DND-41 (cell line): ENCODE results near the gene DDIT3.

ENCODE experiments used
- ATAC-seq: fragments of 200-7000 bp; cut with Tn5 transposase; 3 replicates; pipeline ENCODE4 v1.9.1; 2021; ENCODE audit warnings: low read depth; ENCODE audit not compliant: insufficient read depth
- DNase-seq: peaks from one replicate; pipeline ENCODE4 v3.0.0-alpha.2; 2020
- H2AFZ ChIP-seq: 2 replicates; pipeline ENCODE4 v1.6.0; 2012; ENCODE audit warnings: low read depth, low read length
- H3K27ac ChIP-seq: 2 replicates; pipeline ENCODE4 v1.5.1; 2012; ENCODE audit warnings: low read length, inconsistent platforms
- H3K27me3 ChIP-seq: fragments of 200-600 bp; sonication (generic); 2 replicates; pipeline ENCODE4 v1.6.0; 2012; ENCODE audit warnings: low read length, mild to moderate bottlenecking, inconsistent platforms; ENCODE audit not compliant: insufficient read depth, poor library complexity
- H3K36me3 ChIP-seq: 2 replicates; pipeline ENCODE4 v1.5.1; 2012; ENCODE audit warnings: low read length, inconsistent platforms; ENCODE audit not compliant: insufficient read depth
- H3K4me1 ChIP-seq: 2 replicates; pipeline ENCODE4 v1.5.1; 2012; ENCODE audit warnings: mild to moderate bottlenecking, low read length; ENCODE audit not compliant: insufficient read depth
- H3K4me2 ChIP-seq: 2 replicates; pipeline ENCODE4 v1.6.0; 2012; ENCODE audit warnings: mild to moderate bottlenecking, moderate library complexity, low read length, inconsistent platforms; ENCODE audit not compliant: insufficient read depth
- H3K4me3 ChIP-seq, 2 experiments: fragments of 200-600 bp in 1 of 2; shearing (Covaris generic) in 1 of 2; 2 replicates each; pipeline ENCODE4 v1.5.1; 2012 to 2016; ENCODE audit warnings: inconsistent platforms in 2 of 2, low read length in 2 of 2, mild to moderate bottlenecking in 2 of 2, low read depth in 1 of 2, moderate library complexity in 1 of 2
- H3K79me2 ChIP-seq: 2 replicates; pipeline ENCODE4 v1.6.0; 2012; ENCODE audit warnings: low read length, inconsistent platforms; ENCODE audit not compliant: insufficient read depth
- H3K9ac ChIP-seq: 2 replicates; pipeline ENCODE4 v1.6.0; 2012; ENCODE audit warnings: low read depth, mild to moderate bottlenecking, inconsistent platforms, low read length, moderate library complexity
- H3K9me3 ChIP-seq: 2 replicates; pipeline ENCODE4 v1.5.1; 2012; ENCODE audit warnings: low read length, moderate library complexity, mild to moderate bottlenecking, inconsistent platforms; ENCODE audit not compliant: insufficient read depth, severe bottlenecking
- H4K20me1 ChIP-seq: 2 replicates; pipeline ENCODE4 v1.6.0; 2012; ENCODE audit warnings: low read length; ENCODE audit not compliant: insufficient read depth
- EZH2 ChIP-seq: IDR thresholded peaks from 3 replicates; pipeline ENCODE4 v1.6.1; 2012; ENCODE audit warnings: borderline replicate concordance, low read depth, mild to moderate bottlenecking, moderate library complexity, low read length, inconsistent platforms; ENCODE audit not compliant: severe bottlenecking
- TF ChIP-seq, protein P1 (sequence below): IDR thresholded peaks from 2 replicates; pipeline ENCODE4 v1.5.1; 2012; ENCODE audit warnings: borderline replicate concordance, low read length, moderate library complexity, mild to moderate bottlenecking; ENCODE audit not compliant: poor library complexity, severe bottlenecking; ENCODE audit errors: extremely low read depth

DDIT3 gene

DNA sequence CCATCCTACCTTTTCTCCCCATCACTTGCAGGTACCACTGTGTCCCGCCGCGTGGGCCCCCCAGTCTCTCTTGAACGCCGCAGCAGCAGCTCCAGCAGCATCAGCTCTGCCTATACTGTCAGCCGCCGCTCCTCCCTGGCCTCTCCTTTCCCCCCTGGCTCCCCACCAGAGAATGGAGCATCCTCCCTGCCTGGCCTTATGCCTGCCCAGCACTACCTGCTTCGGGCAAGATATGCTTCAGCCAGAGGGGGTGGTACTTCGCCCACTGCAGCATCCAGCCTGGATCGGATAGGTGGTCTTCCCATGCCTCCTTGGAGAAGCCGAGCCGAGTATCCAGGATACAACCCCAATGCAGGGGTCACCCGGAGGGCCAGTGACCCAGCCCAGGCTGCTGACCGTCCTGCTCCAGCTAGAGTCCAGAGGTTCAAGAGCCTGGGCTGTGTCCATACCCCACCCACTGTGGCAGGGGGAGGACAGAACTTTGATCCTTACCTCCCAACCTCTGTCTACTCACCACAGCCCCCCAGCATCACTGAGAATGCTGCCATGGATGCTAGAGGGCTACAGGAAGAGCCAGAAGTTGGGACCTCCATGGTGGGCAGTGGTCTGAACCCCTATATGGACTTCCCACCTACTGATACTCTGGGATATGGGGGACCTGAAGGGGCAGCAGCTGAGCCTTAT, 49.9 kb downstream of the DDIT3 start:
- no peak for ATAC-seq
- Histone ChIP-seq H4K20me1 (no peaks in the 10 kb centered on the region), H3K4me2 (no peak overlapping the region), H3K27me3 (no peaks in the 10 kb centered on the region), H2AFZ (no peak overlapping the region), H3K4me3 (no peak overlapping the region), H3K4me1 (no peaks in the 10 kb centered on the region), H3K9ac (no peak overlapping the region), H3K9me3 (no peaks in the 10 kb centered on the region), H3K79me2 (no peaks in the 10 kb centered on the region), H3K36me3 (peaks cover 20% of the 10 kb centered on the region), H3K27ac (no peak overlapping the region)
- DNase-seq = no peak
- TF ChIP-seq EZH2 = no peak
- TF ChIP-seq, protein P1, sequence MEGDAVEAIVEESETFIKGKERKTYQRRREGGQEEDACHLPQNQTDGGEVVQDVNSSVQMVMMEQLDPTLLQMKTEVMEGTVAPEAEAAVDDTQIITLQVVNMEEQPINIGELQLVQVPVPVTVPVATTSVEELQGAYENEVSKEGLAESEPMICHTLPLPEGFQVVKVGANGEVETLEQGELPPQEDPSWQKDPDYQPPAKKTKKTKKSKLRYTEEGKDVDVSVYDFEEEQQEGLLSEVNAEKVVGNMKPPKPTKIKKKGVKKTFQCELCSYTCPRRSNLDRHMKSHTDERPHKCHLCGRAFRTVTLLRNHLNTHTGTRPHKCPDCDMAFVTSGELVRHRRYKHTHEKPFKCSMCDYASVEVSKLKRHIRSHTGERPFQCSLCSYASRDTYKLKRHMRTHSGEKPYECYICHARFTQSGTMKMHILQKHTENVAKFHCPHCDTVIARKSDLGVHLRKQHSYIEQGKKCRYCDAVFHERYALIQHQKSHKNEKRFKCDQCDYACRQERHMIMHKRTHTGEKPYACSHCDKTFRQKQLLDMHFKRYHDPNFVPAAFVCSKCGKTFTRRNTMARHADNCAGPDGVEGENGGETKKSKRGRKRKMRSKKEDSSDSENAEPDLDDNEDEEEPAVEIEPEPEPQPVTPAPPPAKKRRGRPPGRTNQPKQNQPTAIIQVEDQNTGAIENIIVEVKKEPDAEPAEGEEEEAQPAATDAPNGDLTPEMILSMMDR = no peak

DNA sequence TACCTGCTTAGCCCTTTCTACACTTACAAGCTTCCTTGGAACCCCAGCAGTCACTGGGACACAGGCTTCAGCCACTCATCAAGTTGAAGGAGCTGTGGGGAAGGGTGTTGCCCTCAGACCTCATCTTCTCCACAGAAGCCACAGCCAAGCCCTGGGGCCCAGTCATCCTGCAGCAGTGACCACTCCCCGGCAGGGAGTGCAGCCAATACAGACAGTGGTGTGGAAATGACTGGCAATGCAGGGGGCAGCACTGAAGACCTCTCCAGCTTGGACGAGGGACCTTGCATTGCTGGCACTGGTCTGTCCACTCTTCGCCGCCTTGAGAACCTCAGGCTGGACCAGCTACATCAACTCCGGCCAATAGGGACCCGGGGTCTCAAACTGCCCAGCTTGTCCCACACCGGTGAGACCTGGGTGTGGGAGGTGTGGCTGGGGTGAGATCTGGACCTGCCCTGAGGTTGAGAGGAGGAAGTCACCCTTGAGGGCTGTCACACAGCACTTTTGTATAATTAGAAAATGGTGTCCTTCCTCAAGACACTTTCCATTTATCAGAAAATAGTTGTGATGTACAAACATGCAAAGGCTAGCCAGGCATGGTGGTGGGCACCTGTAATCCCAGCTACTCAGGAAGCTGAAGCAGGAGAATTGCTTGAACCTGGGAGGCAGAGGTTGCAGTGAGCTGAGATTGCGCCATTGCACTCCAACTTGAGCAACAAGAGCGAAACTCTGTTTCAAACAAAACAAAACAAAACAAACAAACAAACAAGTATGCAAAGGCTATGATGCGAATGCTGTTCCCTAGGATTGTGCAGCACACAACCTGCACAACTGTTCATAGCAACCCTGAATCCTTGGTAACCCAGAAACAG, 50.8 kb downstream of the DDIT3 start:
- no peak overlapping the region for H3K4me2 ChIP-seq
- TF ChIP-seq, protein P1 = no peak
- no peak for TF ChIP-seq EZH2
- no peak overlapping the region for H3K9ac ChIP-seq
- H3K27ac ChIP-seq = no peak overlapping the region
- H2AFZ ChIP-seq = no peak overlapping the region
- H4K20me1 ChIP-seq = no peaks in the 10 kb centered on the region
- ATAC-seq (no peak), DNase-seq (no peak)
- no peaks in the 10 kb centered on the region for H3K79me2 ChIP-seq
- H3K27me3 ChIP-seq = no peaks in the 10 kb centered on the region
- H3K36me3 ChIP-seq = peaks cover 13% of the 10 kb centered on the region
- H3K4me3 ChIP-seq = no peak overlapping the region
- no peaks in the 10 kb centered on the region for H3K9me3 ChIP-seq
- H3K4me1 ChIP-seq = no peaks in the 10 kb centered on the region

DNA sequence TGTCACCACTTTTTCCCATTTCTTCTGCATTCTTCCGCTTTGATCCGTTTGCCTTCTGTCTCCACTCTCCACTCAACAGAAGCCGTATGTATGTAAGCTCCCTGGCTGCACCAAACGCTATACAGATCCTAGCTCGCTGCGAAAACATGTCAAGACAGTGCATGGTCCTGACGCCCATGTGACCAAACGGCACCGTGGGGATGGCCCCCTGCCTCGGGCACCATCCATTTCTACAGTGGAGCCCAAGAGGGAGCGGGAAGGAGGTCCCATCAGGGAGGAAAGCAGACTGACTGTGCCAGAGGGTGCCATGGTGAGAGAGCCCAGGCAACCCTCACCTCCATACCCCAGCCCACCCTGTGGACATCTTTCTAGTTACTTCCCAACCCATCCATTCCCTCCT, 52.4 kb downstream of the DDIT3 start:
- Histone ChIP-seq H2AFZ (no peak overlapping the region), H4K20me1 (no peaks in the 10 kb centered on the region), H3K9me3 (no peaks in the 10 kb centered on the region), H3K36me3 (peaks cover 5% of the 10 kb centered on the region), H3K27me3 (no peaks in the 10 kb centered on the region), H3K79me2 (no peaks in the 10 kb centered on the region), H3K4me3 (no peak overlapping the region), H3K9ac (no peak overlapping the region), H3K4me2 (no peak overlapping the region), H3K27ac (no peak overlapping the region), H3K4me1 (peaks cover 2% of the 10 kb centered on the region)
- TF ChIP-seq, protein P1 = no peak
- TF ChIP-seq EZH2 = no peak
- ATAC-seq (no peak), DNase-seq (no peak)
